B cell (primary cell): Measurements from ENCODE around the gene POU3F3. TPM values are rescaled to one million over a fixed set of nuclear protein-coding genes. Genes with fewer than 3 reads are reported as not detected.

Experiments used
- ATAC-seq: fragments of 200-7000 bp; cut with Tn5 transposase; one replicate; pipeline ENCODE4 v1.10.0; 2021; ENCODE audit warnings: low read depth, mild to moderate bottlenecking, moderate number of reproducible peaks, moderate library complexity
- CTCF ChIA-PET: fragments of 350-600 bp; sonication (Branson Sonifier 250); formaldehyde crosslinking; loops from one replicate; lab custom pipeline; 2021; ENCODE audit warnings: antibody characterized with exemption, inconsistent platforms; lab: Charles Lee
- POLR2A ChIA-PET: fragments of 350-600 bp; sonication (Branson Sonifier 250); formaldehyde crosslinking; loops from one replicate; lab custom pipeline; 2021; ENCODE audit warnings: antibody characterized with exemption; lab: Charles Lee
- DNase-seq: peaks from one replicate; pipeline ENCODE4 v3.0.0; 2013
- H2AFZ ChIP-seq: 2 replicates; pipeline ENCODE4 v1.6.1; 2012; ENCODE audit warnings: mild to moderate bottlenecking, low read depth, low read length; ENCODE audit not compliant: insufficient read depth, poor library complexity, severe bottlenecking
- H3K27ac ChIP-seq, 2 donors: 1 replicate in 1 of 2; 2 replicates in 1 of 2; pipeline ENCODE4 v1.5.1; 2012 to 2013; ENCODE audit warnings: low read length in 2 of 2, mild to moderate bottlenecking in 2 of 2, moderate library complexity in 1 of 2
- H3K27me3 ChIP-seq, 4 experiments: fragments of 200-600 bp in 1 of 4; sonication (generic) in 1 of 4; replicated peaks in 1 of 4; 1 replicate in 2 of 4; 2 replicates in 2 of 4; pipeline versions ENCODE4 v1.6.1 to v1.7.0; 2013 to 2016; ENCODE audit warnings: low read length in 3 of 4, mild to moderate bottlenecking in 2 of 4, mixed read lengths in 1 of 4, moderate library complexity in 1 of 4; ENCODE audit not compliant: insufficient read depth in 4 of 4, control insufficient read depth in 3 of 4; ENCODE audit errors: control extremely low read depth in 1 of 4
- H3K36me3 ChIP-seq, 2 experiments: replicated peaks in 1 of 2; 1 replicate in 1 of 2; 2 replicates in 1 of 2; pipeline versions ENCODE4 v1.6.1 to v1.7.1; 2013; ENCODE audit warnings: low read length in 1 of 2; ENCODE audit not compliant: insufficient read depth in 2 of 2, control insufficient read depth in 1 of 2; ENCODE audit errors: control extremely low read depth in 1 of 2, extremely low read depth in 1 of 2
- H3K4me1 ChIP-seq, 2 donors: fragments of 200-600 bp in 1 of 2; sonication (generic) in 1 of 2; 1 replicate in 1 of 2; 2 replicates in 1 of 2; pipeline versions ENCODE4 v1.5.1 to v1.6.1; 2013 to 2017; ENCODE audit warnings: low read length in 2 of 2; ENCODE audit not compliant: control insufficient read depth in 2 of 2, insufficient read depth in 2 of 2
- H3K4me2 ChIP-seq: replicated peaks from 2 replicates; pipeline ENCODE3; 2012; ENCODE audit warnings: mild to moderate bottlenecking, low read depth, low read length; ENCODE audit not compliant: poor library complexity, severe bottlenecking
- H3K4me3 ChIP-seq, 5 experiments: fragments of 200-600 bp in 1 of 5; sonication (generic) in 1 of 5; 1 replicate in 3 of 5; 2 replicates in 2 of 5; pipeline versions ENCODE4 v1.5.1 to v1.7.0; 2011 to 2016; ENCODE audit warnings: low read length in 4 of 5, mild to moderate bottlenecking in 4 of 5, low read depth in 2 of 5, control low read depth in 1 of 5, moderate library complexity in 1 of 5; ENCODE audit not compliant: insufficient read depth in 1 of 5; ENCODE audit errors: control extremely low read depth in 1 of 5, extremely low read depth in 1 of 5
- H3K79me2 ChIP-seq: fragments of 200-600 bp; sonication (generic); one replicate; pipeline ENCODE4 v1.6.0; 2016; ENCODE audit warnings: low read length; ENCODE audit not compliant: control insufficient read depth, insufficient read depth
- H3K9ac ChIP-seq: fragments of 200-600 bp; sonication (generic); 2 replicates; pipeline ENCODE4 v1.6.1; 2017; ENCODE audit warnings: mild to moderate bottlenecking, low read length, moderate library complexity
- H3K9me3 ChIP-seq, 3 donors: one replicate each; pipeline versions ENCODE4 v1.6.1 to v1.7.1; 2013; ENCODE audit warnings: low read length in 2 of 3; ENCODE audit not compliant: control insufficient read depth in 2 of 3, insufficient read depth in 1 of 3; ENCODE audit errors: control extremely low read depth in 1 of 3
- H4K20me1 ChIP-seq: 2 replicates; pipeline ENCODE4 v1.6.0; 2012; ENCODE audit warnings: mild to moderate bottlenecking, low read length; ENCODE audit not compliant: insufficient read depth, control insufficient read depth, poor library complexity, severe bottlenecking
- H3K27ac Mint-ChIP-seq: one replicate; pipeline ENCODE4 v1.8.0; 2021; ENCODE audit warnings: mixed read lengths
- H3K27me3 Mint-ChIP-seq: one replicate; pipeline ENCODE4 v1.8.0; 2021; ENCODE audit warnings: mixed read lengths
- H3K4me1 Mint-ChIP-seq: one replicate; pipeline ENCODE4 v1.8.0; 2021; ENCODE audit warnings: mixed read lengths
- H3K4me3 Mint-ChIP-seq: one replicate; pipeline ENCODE4 v1.8.0; 2021; ENCODE audit warnings: mixed read lengths
- H3K9me3 Mint-ChIP-seq: one replicate; pipeline ENCODE4 v1.8.0; 2022; ENCODE audit warnings: mixed read lengths; ENCODE audit not compliant: insufficient read depth
- CTCF ChIP-seq: fragments of 200-600 bp; IDR thresholded peaks from one replicate; pipeline ENCODE4 v1.8.0; 2022; ENCODE audit warnings: antibody characterized with exemption, mild to moderate bottlenecking
- EZH2 ChIP-seq: IDR thresholded peaks from 2 replicates; pipeline ENCODE4 v1.6.1; 2012; ENCODE audit warnings: borderline replicate concordance, low read depth, mild to moderate bottlenecking, moderate library complexity, low read length; ENCODE audit not compliant: insufficient read depth, poor library complexity, severe bottlenecking
- WGBS: methylation state at CpG from one replicate; pipeline ENCODE4 v1.1.5; 2013; ENCODE audit warnings: missing lambda C conversion rate; ENCODE audit not compliant: insufficient coverage; 5-methylcytosine and 5-hydroxymethylcytosine counted together
- intact Hi-C: fragments of 100-400 bp; cut with micrococcal nuclease; formaldehyde crosslinking; loops from one replicate; pipeline ENCODE4 v1.10.0; 2022
- polyA plus RNA-seq: library from polyadenylated mRNA; depleted of rRNA; stranded (reverse); fragments of >200 nt; gene quantifications from 2 replicates; pipeline ENCODE4 v1.2.3, GENCODE V29; 2012
- total RNA-seq, 2 donors: library from RNA; stranded (reverse); fragments of 120-200 nt in 1 of 2; gene quantifications; 1 replicate in 1 of 2; 2 replicates in 1 of 2; pipeline versions ENCODE4 v1.2.3 to v1.2.4, GENCODE V29; 2013 to 2022

The POU3F3 gene
- total and polyA plus RNA-seq, 2 donors (not counting 1 experiment from before 2014, with no cell fraction given) = 0.03 to 0.12 TPM

DNA sequence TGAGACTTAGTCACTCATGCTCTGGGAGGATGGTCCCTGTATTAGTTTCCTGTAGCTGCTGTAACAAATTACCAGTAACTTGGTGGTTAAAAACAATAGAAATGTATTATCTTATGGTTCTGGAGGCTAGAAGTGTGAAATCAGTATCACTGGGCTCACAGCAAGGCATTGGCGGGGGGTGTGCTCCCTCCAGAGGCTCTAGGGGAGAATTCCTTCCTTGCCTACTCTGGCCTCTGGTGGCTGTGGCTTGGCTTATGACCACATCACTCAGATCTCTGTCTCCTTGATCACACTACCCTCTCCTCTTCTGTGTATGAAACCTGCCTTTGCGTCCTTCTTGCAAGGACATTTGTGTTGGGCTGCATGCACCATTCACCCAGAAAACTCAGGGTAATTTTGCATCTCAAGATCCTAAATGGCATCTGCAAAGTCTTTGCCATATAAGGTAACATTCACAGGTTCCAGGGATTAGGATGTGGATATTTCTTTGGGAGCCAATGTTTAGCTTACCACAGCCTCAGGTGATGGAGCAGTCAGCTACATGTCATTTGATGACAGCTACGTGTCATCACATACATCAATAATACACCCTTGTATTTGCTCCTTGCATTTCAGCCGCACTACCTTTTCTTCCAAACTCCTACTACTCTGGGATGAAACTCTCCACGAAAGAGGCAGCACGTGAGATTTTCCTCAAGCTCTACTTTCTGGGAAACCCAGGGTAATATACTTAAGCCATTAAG, 49.6 kb upstream of the POU3F3 start:
- Histone ChIP-seq H2AFZ (no peak overlapping the region), H4K20me1 (no peaks in the 10 kb centered on the region), H3K4me1 (no peaks in the 10 kb centered on the region), H3K9me3 (no peaks in the 10 kb centered on the region), H3K4me2 (no peak overlapping the region), H3K36me3 (no peaks in the 10 kb centered on the region), H3K4me3 (no peak overlapping the region), H3K27me3 (peaks cover 0 to 6% (median 0%) of the 10 kb centered on the region in 4 experiments), H3K9ac (no peak overlapping the region), H3K27ac (no peak overlapping the region), H3K79me2 (no peaks in the 10 kb centered on the region)
- no peaks in the 10 kb centered on the region for H3K9me3 Mint-ChIP-seq
- no peak for TF ChIP-seq EZH2
- no peak for TF ChIP-seq CTCF
- H3K27ac Mint-ChIP-seq = no peak overlapping the region
- ATAC-seq (no peak), DNase-seq (no peak)
- H3K4me1 Mint-ChIP-seq = no peaks in the 10 kb centered on the region
- intact Hi-C loops = no loop called here
- WGBS = 100% methylated on average over 3 of the region's 6 CpGs
- CTCF ChIA-PET = no interaction called here
- H3K27me3 Mint-ChIP-seq = peaks cover 10% of the 10 kb centered on the region
- no peak overlapping the region for H3K4me3 Mint-ChIP-seq
- POLR2A ChIA-PET = no interaction called here

DNA sequence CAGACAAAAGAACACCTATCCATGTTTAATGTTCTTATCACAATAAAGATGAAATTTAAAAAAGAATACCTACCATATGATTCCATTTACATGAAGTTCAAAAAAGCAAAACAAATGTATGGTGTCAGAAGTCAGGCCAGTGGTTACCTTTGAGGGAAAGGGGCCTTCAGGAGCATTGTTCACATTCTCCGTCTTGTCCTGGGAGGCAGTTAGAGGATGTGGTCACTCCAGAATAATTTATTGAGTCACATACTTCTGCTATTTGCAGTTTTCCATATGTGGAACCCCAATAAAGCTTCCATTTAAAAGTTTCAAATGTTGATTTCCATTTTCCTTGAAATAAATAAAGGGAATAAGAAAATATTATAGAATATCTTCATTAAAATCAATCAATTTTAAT, 41.6 kb upstream of the POU3F3 start:
- DNase-seq (no peak), ATAC-seq (no peak)
- no peaks in the 10 kb centered on the region for H3K9me3 Mint-ChIP-seq
- H3K27ac Mint-ChIP-seq = no peak overlapping the region
- H3K9ac ChIP-seq = no peak overlapping the region
- no peak overlapping the region for H3K4me2 ChIP-seq
- H3K4me1 Mint-ChIP-seq = no peaks in the 10 kb centered on the region
- peaks cover 10% of the 10 kb centered on the region for H3K27me3 Mint-ChIP-seq
- H3K27ac ChIP-seq = no peak overlapping the region
- no CpG with 5 or more reads among the region's 1 CpG for WGBS
- no peak overlapping the region for H3K4me3 ChIP-seq
- H3K36me3 ChIP-seq = no peaks in the 10 kb centered on the region
- TF ChIP-seq EZH2 (no peak), CTCF (no peak)
- no peaks in the 10 kb centered on the region for H4K20me1 ChIP-seq
- no peak overlapping the region for H2AFZ ChIP-seq
- ChIA-PET CTCF (no interaction called here), POLR2A (no interaction called here)
- H3K4me1 ChIP-seq = no peaks in the 10 kb centered on the region
- no peak overlapping the region for H3K4me3 Mint-ChIP-seq
- H3K9me3 ChIP-seq = peaks cover 0 to 3% (median 0%) of the 10 kb centered on the region in 3 donors
- H3K79me2 ChIP-seq = no peaks in the 10 kb centered on the region
- intact Hi-C loops = no loop called here
- H3K27me3 ChIP-seq = no peaks in the 10 kb centered on the region
